KMS-11 (cell line): ENCODE measurements around the gene SLC38A10.

ENCODE experiments used
- H2AFZ ChIP-seq: fragments of 200-600 bp; sonication (generic); 2 replicates; pipeline ENCODE4 v1.6.1; 2016; ENCODE audit warnings: antibody characterized with exemption, mixed run types, low read depth
- H3K27ac ChIP-seq: fragments of 200-600 bp; sonication (generic); 2 replicates; pipeline ENCODE4 v1.6.1; 2016; ENCODE audit warnings: mild to moderate bottlenecking, mixed run types
- H3K27me3 ChIP-seq: fragments of 200-600 bp; sonication (generic); 2 replicates; pipeline ENCODE4 v1.6.1; 2017; ENCODE audit warnings: mild to moderate bottlenecking, low read depth, mixed run types, moderate library complexity; ENCODE audit not compliant: insufficient read depth
- H3K36me3 ChIP-seq: fragments of 200-600 bp; sonication (generic); 2 replicates; pipeline ENCODE4 v1.6.1; 2017; ENCODE audit warnings: mild to moderate bottlenecking, mixed run types; ENCODE audit not compliant: insufficient read depth
- H3K4me1 ChIP-seq: fragments of 200-600 bp; sonication (generic); 2 replicates; pipeline ENCODE4 v1.6.1; 2016; ENCODE audit warnings: mild to moderate bottlenecking, low read depth, mixed run types; ENCODE audit not compliant: poor library complexity, severe bottlenecking
- H3K4me2 ChIP-seq: fragments of 200-600 bp; sonication (generic); 2 replicates; pipeline ENCODE4 v1.7.0; 2016; ENCODE audit warnings: mild to moderate bottlenecking, mixed run types
- H3K4me3 ChIP-seq: fragments of 200-600 bp; sonication (generic); IDR thresholded peaks from 2 replicates; pipeline ENCODE4 v1.6.1; 2017; ENCODE audit warnings: low read depth, low read length, mixed read lengths; ENCODE audit not compliant: insufficient read depth
- H3K79me2 ChIP-seq: fragments of 200-600 bp; sonication (generic); 2 replicates; pipeline ENCODE4 v1.6.1; 2016; ENCODE audit warnings: low read depth, mixed run types; ENCODE audit not compliant: insufficient read depth
- H3K9ac ChIP-seq: fragments of 200-600 bp; sonication (generic); 2 replicates; pipeline ENCODE4 v1.6.1; 2016; ENCODE audit warnings: mild to moderate bottlenecking, mixed run types
- H4K20me1 ChIP-seq: fragments of 200-600 bp; sonication (generic); 2 replicates; pipeline ENCODE4 v1.6.1; 2016; ENCODE audit warnings: mild to moderate bottlenecking, mixed run types; ENCODE audit not compliant: insufficient read depth
- TF ChIP-seq, protein P1 (sequence below): fragments of 200-600 bp; sonication (generic); conservative IDR thresholded peaks from 2 replicates; pipeline ENCODE4 v1.6.1; 2017; ENCODE audit warnings: low read depth, mild to moderate bottlenecking, antibody characterized with exemption, low read length, moderate library complexity, mixed read lengths

SLC38A10 gene

GRCh38 chr17:81295676-81296381 is 722 bp upstream of the SLC38A10 start:
- Histone ChIP-seq H3K36me3 (no peaks in the 10 kb centered on the region), H4K20me1 (no peaks in the 10 kb centered on the region), H3K4me2 (peak overlapping the region; percentile 74), H3K79me2 (peaks cover 12% of the 10 kb centered on the region), H3K4me1 (peaks cover 25% of the 10 kb centered on the region), H2AFZ (peak overlapping the region; percentile 90), H3K4me3 (no peak overlapping the region), H3K9ac (peak overlapping the region; percentile 80), H3K27me3 (peaks cover 36% of the 10 kb centered on the region), H3K27ac (peak overlapping the region; percentile 40)
- TF ChIP-seq, protein P1, sequence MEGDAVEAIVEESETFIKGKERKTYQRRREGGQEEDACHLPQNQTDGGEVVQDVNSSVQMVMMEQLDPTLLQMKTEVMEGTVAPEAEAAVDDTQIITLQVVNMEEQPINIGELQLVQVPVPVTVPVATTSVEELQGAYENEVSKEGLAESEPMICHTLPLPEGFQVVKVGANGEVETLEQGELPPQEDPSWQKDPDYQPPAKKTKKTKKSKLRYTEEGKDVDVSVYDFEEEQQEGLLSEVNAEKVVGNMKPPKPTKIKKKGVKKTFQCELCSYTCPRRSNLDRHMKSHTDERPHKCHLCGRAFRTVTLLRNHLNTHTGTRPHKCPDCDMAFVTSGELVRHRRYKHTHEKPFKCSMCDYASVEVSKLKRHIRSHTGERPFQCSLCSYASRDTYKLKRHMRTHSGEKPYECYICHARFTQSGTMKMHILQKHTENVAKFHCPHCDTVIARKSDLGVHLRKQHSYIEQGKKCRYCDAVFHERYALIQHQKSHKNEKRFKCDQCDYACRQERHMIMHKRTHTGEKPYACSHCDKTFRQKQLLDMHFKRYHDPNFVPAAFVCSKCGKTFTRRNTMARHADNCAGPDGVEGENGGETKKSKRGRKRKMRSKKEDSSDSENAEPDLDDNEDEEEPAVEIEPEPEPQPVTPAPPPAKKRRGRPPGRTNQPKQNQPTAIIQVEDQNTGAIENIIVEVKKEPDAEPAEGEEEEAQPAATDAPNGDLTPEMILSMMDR = peak; percentile 17

DNA sequence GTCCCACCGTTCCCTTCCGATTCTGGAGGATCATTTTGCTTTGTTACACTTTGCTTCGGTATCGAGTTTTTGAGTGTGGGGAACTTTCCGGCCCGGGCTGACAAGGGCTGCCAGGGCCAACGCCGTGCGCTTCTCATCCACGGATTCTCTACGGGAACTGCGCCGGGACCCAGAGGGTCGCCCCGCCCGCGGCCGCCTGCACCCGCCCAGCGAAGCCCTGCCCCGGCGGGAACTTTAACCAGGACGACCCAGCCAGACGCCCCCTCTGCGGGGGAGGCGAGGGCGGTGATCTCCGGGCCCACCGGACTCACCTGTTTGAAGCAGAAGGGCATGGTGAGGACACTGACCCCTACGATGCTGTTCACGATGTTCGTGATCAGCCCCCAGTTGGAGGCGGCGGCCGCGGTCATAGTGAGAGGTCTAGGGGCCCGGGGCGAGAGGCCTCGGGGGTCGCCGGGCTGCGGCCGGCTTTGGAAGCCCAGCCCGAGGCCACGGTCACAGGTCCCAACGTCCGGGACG is 536 bp downstream of the SLC38A10 start:
- Histone ChIP-seq H3K27ac (peak overlapping the region; percentile 40; the same call in 1 of the 2 replicates), H4K20me1 (no peaks in the 10 kb centered on the region), H3K4me3 (no peak overlapping the region), H3K4me2 (peak overlapping the region; percentile 74), H3K9ac (peak overlapping the region; percentile 80), H3K36me3 (no peaks in the 10 kb centered on the region), H3K27me3 (peaks cover 25% of the 10 kb centered on the region), H2AFZ (peak overlapping the region; percentile 90), H3K4me1 (peaks cover 25% of the 10 kb centered on the region), H3K79me2 (peaks cover 23% of the 10 kb centered on the region)
- TF ChIP-seq, protein P1 = no peak

GRCh38 chr17:81292450-81292849 is 2.7 kb downstream of the SLC38A10 start:
- peaks cover 25% of the 10 kb centered on the region for H3K4me1 ChIP-seq
- peaks cover 4% of the 10 kb centered on the region for H3K27me3 ChIP-seq
- H3K79me2 ChIP-seq = peaks cover 27% of the 10 kb centered on the region
- TF ChIP-seq, protein P1 = no peak
- H3K4me3 ChIP-seq = no peak overlapping the region
- no peak overlapping the region for H3K4me2 ChIP-seq
- H3K27ac ChIP-seq = no peak overlapping the region
- H4K20me1 ChIP-seq = no peaks in the 10 kb centered on the region
- H3K9ac ChIP-seq = no peak overlapping the region
- H2AFZ ChIP-seq = no peak overlapping the region
- H3K36me3 ChIP-seq = no peaks in the 10 kb centered on the region

DNA sequence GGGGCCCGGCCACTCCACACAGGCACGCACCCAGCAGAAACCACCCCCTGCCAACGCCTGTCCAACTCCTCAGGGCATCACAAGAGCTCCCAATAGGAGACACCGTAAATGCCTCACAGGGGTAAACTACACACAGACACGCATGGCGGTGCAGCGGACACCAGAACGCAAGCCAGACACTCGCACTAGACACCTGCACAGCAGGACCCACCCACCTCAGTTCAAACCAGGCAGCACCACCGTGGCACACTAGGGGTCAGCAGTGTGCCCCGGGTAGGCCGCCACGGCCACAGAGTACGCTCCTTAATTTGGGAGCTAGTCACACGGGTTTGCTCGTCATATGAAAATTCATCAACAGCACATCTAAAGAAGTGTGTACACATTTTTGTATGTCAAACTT is 3.4 kb downstream of the SLC38A10 start:
- Histone ChIP-seq H3K9ac (no peak overlapping the region), H3K4me2 (no peak overlapping the region), H3K36me3 (no peaks in the 10 kb centered on the region), H2AFZ (no peak overlapping the region), H3K27ac (no peak overlapping the region), H4K20me1 (no peaks in the 10 kb centered on the region), H3K4me3 (no peak overlapping the region), H3K79me2 (peaks cover 27% of the 10 kb centered on the region), H3K27me3 (no peaks in the 10 kb centered on the region; the same call in 1 of the 2 replicates), H3K4me1 (peaks cover 23% of the 10 kb centered on the region)
- TF ChIP-seq, protein P1 = peak; percentile 35; the same call in 1 of the 2 replicates
